HepG2 (cell line): ENCODE data around the gene CPLANE1. TPM values are rescaled to one million over a fixed set of nuclear protein-coding genes. Genes with fewer than 3 reads are reported as not detected.

Source experiments
- ARNTL ChIP-seq: sonication (generic); formaldehyde crosslinking; IDR thresholded peaks from 2 replicates; pipeline ENCODE4 v1.4.0; 2020; ENCODE audit warnings: mild to moderate bottlenecking, missing genetic modification reagents
- ELF3 ChIP-seq: IDR thresholded peaks from 2 replicates; pipeline ENCODE4 v1.6.1; 2016; ENCODE audit warnings: missing genetic modification reagents, missing compliant biosample characterization
- EP300 ChIP-seq, 3 experiments: sonication (generic) in 1 of 3; formaldehyde crosslinking in 1 of 3; IDR thresholded peaks; 2 replicates each; pipeline versions ENCODE4 v1.5.1 to v1.6.1; 2011 to 2020; ENCODE audit warnings: low read depth in 2 of 3, low read length in 2 of 3, borderline replicate concordance in 1 of 3, improper control_type of control experiment in 1 of 3, mild to moderate bottlenecking in 1 of 3, missing genetic modification reagents in 1 of 3, moderate library complexity in 1 of 3
- GATAD2A ChIP-seq: IDR thresholded peaks from 2 replicates; pipeline ENCODE4 v1.6.1; 2016
- JUN ChIP-seq: sonication (generic); formaldehyde crosslinking; IDR thresholded peaks from 2 replicates; pipeline ENCODE4 v1.4.0; 2020; ENCODE audit warnings: mild to moderate bottlenecking, missing genetic modification reagents
- MATR3 ChIP-seq: sonication (generic); formaldehyde crosslinking; IDR thresholded peaks from 2 replicates; pipeline ENCODE4 v1.4.0; 2020; ENCODE audit warnings: missing genetic modification reagents
- MED8 ChIP-seq: sonication (generic); formaldehyde crosslinking; IDR thresholded peaks from 2 replicates; pipeline ENCODE4 v1.8.1; 2023; ENCODE audit warnings: mild to moderate bottlenecking, missing genetic modification reagents; ENCODE audit not compliant: insufficient replicate concordance
- PBX3 ChIP-seq: sonication (generic); formaldehyde crosslinking; IDR thresholded peaks from 2 replicates; pipeline ENCODE4 v1.8.1; 2023; ENCODE audit warnings: missing genetic modification reagents, inconsistent platforms, borderline replicate concordance
- PTBP1 ChIP-seq: fragments of 200-400 bp; formaldehyde crosslinking; IDR thresholded peaks from 2 replicates; pipeline ENCODE4 v1.6.1; 2018; ENCODE audit warnings: low read length, low read depth; ENCODE audit not compliant: poor library complexity, severe bottlenecking
- TFAP4 ChIP-seq: sonication (generic); IDR thresholded peaks from 2 replicates; pipeline ENCODE4 v1.6.1; 2016; ENCODE audit warnings: low read depth, borderline replicate concordance
- THAP7 ChIP-seq: sonication (generic); formaldehyde crosslinking; IDR thresholded peaks from 2 replicates; pipeline ENCODE4 v1.8.1; 2023; ENCODE audit warnings: mild to moderate bottlenecking, missing genetic modification reagents
- ZBTB7B ChIP-seq: sonication (generic); formaldehyde crosslinking; IDR thresholded peaks from 2 replicates; pipeline ENCODE4 v1.4.0; 2020; ENCODE audit warnings: missing genetic modification reagents
- ZBTB8A ChIP-seq: sonication (generic); formaldehyde crosslinking; IDR thresholded peaks from 2 replicates; pipeline ENCODE4 v1.4.0; 2020; ENCODE audit warnings: mild to moderate bottlenecking, low read depth, missing genetic modification reagents, borderline replicate concordance
- ZNF629 ChIP-seq: sonication (generic); formaldehyde crosslinking; conservative IDR thresholded peaks from 2 replicates; pipeline ENCODE4 v1.5.0; 2020; ENCODE audit warnings: missing genetic modification reagents
- ZNF678 ChIP-seq: sonication (generic); formaldehyde crosslinking; IDR thresholded peaks from 2 replicates; pipeline ENCODE4 v1.4.0; 2020; ENCODE audit warnings: mild to moderate bottlenecking, missing genetic modification reagents
- polyA plus RNA-seq, 8 experiments: library from polyadenylated mRNA; depleted of rRNA in 3 of 8; stranded (reverse) in 7 of 8; unstranded in 1 of 8; fragments of >200 nt; fragmentation: Illumina TruSeq in 4 of 8; extraction: Trizol in 4 of 8; gene quantifications; 2 replicates each; pipeline versions ENCODE4 v1.2.1 to v1.2.3, GENCODE V29; 2011 to 2016; ENCODE audit warnings: low read depth in 4 of 8, missing spikeins in 1 of 8, mixed read lengths in 1 of 8; ENCODE audit not compliant: insufficient read depth in 1 of 8
- total RNA-seq, 5 experiments: library from RNA; depleted of rRNA; stranded (reverse); fragments of >200 nt; fragmentation: Illumina TruSeq; extraction: Trizol; gene quantifications; 2 replicates each; pipeline ENCODE4 v1.2.3, GENCODE V29; 2016; ENCODE audit warnings: low read depth in 1 of 5
- TF ChIP-seq, protein P1 (sequence below): sonication (generic); formaldehyde crosslinking; IDR thresholded peaks from 2 replicates; pipeline ENCODE4 v1.9.0; 2021; ENCODE audit warnings: missing genetic modification reagents, borderline replicate concordance
- TF ChIP-seq, protein P2 (sequence below): sonication (generic); formaldehyde crosslinking; IDR thresholded peaks from 2 replicates; pipeline ENCODE4 v1.8.1; 2023; ENCODE audit warnings: mild to moderate bottlenecking, missing genetic modification reagents, borderline replicate concordance
- TF ChIP-seq, protein P3 (sequence below): sonication (generic); formaldehyde crosslinking; IDR thresholded peaks from 2 replicates; pipeline ENCODE4 v1.4.0; 2020; ENCODE audit warnings: mild to moderate bottlenecking, missing genetic modification reagents
- TF ChIP-seq, protein P4 (sequence below): sonication (generic); formaldehyde crosslinking; IDR thresholded peaks from 2 replicates; pipeline ENCODE4 v1.4.0; 2020; ENCODE audit warnings: missing genetic modification reagents, borderline replicate concordance

Gene CPLANE1
- total and polyA plus RNA-seq, 2 of the 13 experiments (the other 11 are each of a cell fraction or from before 2014, with no cell fraction given): 6.3 to 9.9 TPM

GRCh38 chr5:37249815-37250164, 614 bp upstream of the CPLANE1 start (continued):
- TF ChIP-seq, protein P1, sequence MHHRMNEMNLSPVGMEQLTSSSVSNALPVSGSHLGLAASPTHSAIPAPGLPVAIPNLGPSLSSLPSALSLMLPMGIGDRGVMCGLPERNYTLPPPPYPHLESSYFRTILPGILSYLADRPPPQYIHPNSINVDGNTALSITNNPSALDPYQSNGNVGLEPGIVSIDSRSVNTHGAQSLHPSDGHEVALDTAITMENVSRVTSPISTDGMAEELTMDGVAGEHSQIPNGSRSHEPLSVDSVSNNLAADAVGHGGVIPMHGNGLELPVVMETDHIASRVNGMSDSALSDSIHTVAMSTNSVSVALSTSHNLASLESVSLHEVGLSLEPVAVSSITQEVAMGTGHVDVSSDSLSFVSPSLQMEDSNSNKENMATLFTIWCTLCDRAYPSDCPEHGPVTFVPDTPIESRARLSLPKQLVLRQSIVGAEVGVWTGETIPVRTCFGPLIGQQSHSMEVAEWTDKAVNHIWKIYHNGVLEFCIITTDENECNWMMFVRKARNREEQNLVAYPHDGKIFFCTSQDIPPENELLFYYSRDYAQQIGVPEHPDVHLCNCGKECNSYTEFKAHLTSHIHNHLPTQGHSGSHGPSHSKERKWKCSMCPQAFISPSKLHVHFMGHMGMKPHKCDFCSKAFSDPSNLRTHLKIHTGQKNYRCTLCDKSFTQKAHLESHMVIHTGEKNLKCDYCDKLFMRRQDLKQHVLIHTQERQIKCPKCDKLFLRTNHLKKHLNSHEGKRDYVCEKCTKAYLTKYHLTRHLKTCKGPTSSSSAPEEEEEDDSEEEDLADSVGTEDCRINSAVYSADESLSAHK: no peak
- TF ChIP-seq EP300 (IDR thresholded peaks at IDR 0.05; ENCODE audit: low read depth in 2 of 2, low read length in 2 of 2) (no peak), EP300 (CRISPR knock-in tag; IDR thresholded peaks at IDR 0.05; ENCODE audit: borderline replicate concordance) (no peak), ZBTB8A (CRISPR knock-in tag) (no peak), ARNTL (CRISPR knock-in tag) (no peak), TFAP4 (no peak), PBX3 (CRISPR knock-in tag) (no peak), GATAD2A (no peak), ELF3 (no peak), PTBP1 (no peak), THAP7 (CRISPR knock-in tag) (no peak), ZBTB7B (CRISPR knock-in tag) (no peak), ZNF678 (peak; percentile 67; the same call in 1 of the 2 replicates), MATR3 (CRISPR knock-in tag) (no peak), MED8 (no peak), JUN (CRISPR knock-in tag) (0 out of 2 replicates have a peak, but pooled peaks have one; percentile 25), ZNF629 (peak; percentile 17; the same call in 1 of the 2 replicates)
- TF ChIP-seq, protein P2, sequence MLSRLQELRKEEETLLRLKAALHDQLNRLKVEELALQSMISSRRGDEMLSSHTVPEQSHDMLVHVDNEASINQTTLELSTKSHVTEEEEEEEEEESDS: no peak
- TF ChIP-seq, protein P3, sequence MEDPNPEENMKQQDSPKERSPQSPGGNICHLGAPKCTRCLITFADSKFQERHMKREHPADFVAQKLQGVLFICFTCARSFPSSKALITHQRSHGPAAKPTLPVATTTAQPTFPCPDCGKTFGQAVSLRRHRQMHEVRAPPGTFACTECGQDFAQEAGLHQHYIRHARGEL: no peak
- TF ChIP-seq, protein P4, sequence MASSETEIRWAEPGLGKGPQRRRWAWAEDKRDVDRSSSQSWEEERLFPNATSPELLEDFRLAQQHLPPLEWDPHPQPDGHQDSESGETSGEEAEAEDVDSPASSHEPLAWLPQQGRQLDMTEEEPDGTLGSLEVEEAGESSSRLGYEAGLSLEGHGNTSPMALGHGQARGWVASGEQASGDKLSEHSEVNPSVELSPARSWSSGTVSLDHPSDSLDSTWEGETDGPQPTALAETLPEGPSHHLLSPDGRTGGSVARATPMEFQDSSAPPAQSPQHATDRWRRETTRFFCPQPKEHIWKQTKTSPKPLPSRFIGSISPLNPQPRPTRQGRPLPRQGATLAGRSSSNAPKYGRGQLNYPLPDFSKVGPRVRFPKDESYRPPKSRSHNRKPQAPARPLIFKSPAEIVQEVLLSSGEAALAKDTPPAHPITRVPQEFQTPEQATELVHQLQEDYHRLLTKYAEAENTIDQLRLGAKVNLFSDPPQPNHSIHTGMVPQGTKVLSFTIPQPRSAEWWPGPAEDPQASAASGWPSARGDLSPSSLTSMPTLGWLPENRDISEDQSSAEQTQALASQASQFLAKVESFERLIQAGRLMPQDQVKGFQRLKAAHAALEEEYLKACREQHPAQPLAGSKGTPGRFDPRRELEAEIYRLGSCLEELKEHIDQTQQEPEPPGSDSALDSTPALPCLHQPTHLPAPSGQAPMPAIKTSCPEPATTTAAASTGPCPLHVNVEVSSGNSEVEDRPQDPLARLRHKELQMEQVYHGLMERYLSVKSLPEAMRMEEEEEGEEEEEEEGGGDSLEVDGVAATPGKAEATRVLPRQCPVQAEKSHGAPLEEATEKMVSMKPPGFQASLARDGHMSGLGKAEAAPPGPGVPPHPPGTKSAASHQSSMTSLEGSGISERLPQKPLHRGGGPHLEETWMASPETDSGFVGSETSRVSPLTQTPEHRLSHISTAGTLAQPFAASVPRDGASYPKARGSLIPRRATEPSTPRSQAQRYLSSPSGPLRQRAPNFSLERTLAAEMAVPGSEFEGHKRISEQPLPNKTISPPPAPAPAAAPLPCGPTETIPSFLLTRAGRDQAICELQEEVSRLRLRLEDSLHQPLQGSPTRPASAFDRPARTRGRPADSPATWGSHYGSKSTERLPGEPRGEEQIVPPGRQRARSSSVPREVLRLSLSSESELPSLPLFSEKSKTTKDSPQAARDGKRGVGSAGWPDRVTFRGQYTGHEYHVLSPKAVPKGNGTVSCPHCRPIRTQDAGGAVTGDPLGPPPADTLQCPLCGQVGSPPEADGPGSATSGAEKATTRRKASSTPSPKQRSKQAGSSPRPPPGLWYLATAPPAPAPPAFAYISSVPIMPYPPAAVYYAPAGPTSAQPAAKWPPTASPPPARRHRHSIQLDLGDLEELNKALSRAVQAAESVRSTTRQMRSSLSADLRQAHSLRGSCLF (CRISPR knock-in tag): no peak
